ELF-1 (cell line): ENCODE measurements around the gene OSBPL9.

ENCODE experiments used
- DNase-seq: peaks from one replicate; pipeline ENCODE4 v3.0.0-alpha.2; 2016; ENCODE audit warnings: low read depth, low spot score

OSBPL9 gene

GRCh38 chr1:51734896-51735745, 118.2 kb downstream of the OSBPL9 start:
- peak; percentile 39 for DNase-seq

GRCh38 chr1:51735746-51736254, 118.9 kb downstream of the OSBPL9 start:
- no peak for DNase-seq

- DNase-seq, result no peak
Observed at GRCh38 chr1:51736702-51737101, 119.8 kb downstream of the OSBPL9 start.

- DNase-seq, result no peak
Observed at GRCh38 chr1:51738681-51739080, 121.8 kb downstream of the OSBPL9 start.

GRCh38 chr1:51740652-51741051, 123.8 kb downstream of the OSBPL9 start:
- no peak for DNase-seq

- no peak for DNase-seq
Observed at GRCh38 chr1:51741121-51741681, 124.3 kb downstream of the OSBPL9 start.

GRCh38 chr1:51744506-51745303, 127.8 kb downstream of the OSBPL9 start:
- DNase-seq, result no peak

- no peak for DNase-seq
Observed at GRCh38 chr1:51745304-51745570, 128.3 kb downstream of the OSBPL9 start.

GRCh38 chr1:51749151-51749550, 132.3 kb downstream of the OSBPL9 start:
- no peak for DNase-seq

- no peak for DNase-seq
Observed at GRCh38 chr1:51750218-51750617, 133.3 kb downstream of the OSBPL9 start.

GRCh38 chr1:51750729-51751128, 133.8 kb downstream of the OSBPL9 start:
- DNase-seq, result no peak

- no peak for DNase-seq
Observed at GRCh38 chr1:51752073-51752948, 135.4 kb downstream of the OSBPL9 start.

- no peak for DNase-seq
Observed at GRCh38 chr1:51753969-51754368, 137.1 kb downstream of the OSBPL9 start.

GRCh38 chr1:51754666-51755065, 137.8 kb downstream of the OSBPL9 start:
- DNase-seq, result no peak

- no peak for DNase-seq
Observed at GRCh38 chr1:51755437-51755836, 138.5 kb downstream of the OSBPL9 start.

GRCh38 chr1:51756290-51756689, 139.4 kb downstream of the OSBPL9 start:
- DNase-seq, result no peak

- no peak for DNase-seq
Observed at GRCh38 chr1:51758310-51758709, 141.4 kb downstream of the OSBPL9 start.

GRCh38 chr1:51760872-51761271, 144.0 kb downstream of the OSBPL9 start:
- no peak for DNase-seq

GRCh38 chr1:51761351-51761750, 144.5 kb downstream of the OSBPL9 start:
- no peak for DNase-seq

- no peak for DNase-seq
Observed at GRCh38 chr1:51768971-51769588, 152.2 kb downstream of the OSBPL9 start.

- DNase-seq, result no peak
Observed at GRCh38 chr1:51776408-51776807, 159.5 kb downstream of the OSBPL9 start.
